Left lung (tissue), 10 donors: Measurements from ENCODE around the gene SLC4A5. TPM values are rescaled to one million over a fixed set of nuclear protein-coding genes. Genes with fewer than 3 reads are reported as not detected.

Experiments
- ATAC-seq: fragments of 200-7000 bp; cut with Tn5 transposase; one replicate; pipeline ENCODE4 v1.9.1; 2020; ENCODE audit warnings: moderate library complexity
- DNase-seq, 4 donors: peaks; one replicate each; pipeline ENCODE4 v3.0.0-alpha.2; 2013 to 2020
- H3K27ac ChIP-seq, 2 donors: fragments of 200-600 bp; sonication (generic) in 1 of 2; one replicate each; pipeline versions ENCODE4 v1.5.0 to v1.8.0; 2020 to 2021
- H3K27me3 ChIP-seq, 2 donors: fragments of 200-600 bp; sonication (generic) in 1 of 2; one replicate each; pipeline versions ENCODE4 v1.5.0 to v1.8.0; 2020 to 2021
- H3K36me3 ChIP-seq, 2 donors: fragments of 200-600 bp; sonication (generic) in 1 of 2; one replicate each; pipeline versions ENCODE4 v1.5.0 to v1.8.0; 2020 to 2021
- H3K4me1 ChIP-seq, 2 donors: fragments of 200-600 bp; one replicate each; pipeline ENCODE4 v1.8.0; 2021
- H3K4me3 ChIP-seq, 2 donors: fragments of 200-600 bp; sonication (generic) in 1 of 2; one replicate each; pipeline versions ENCODE4 v1.5.0 to v1.8.0; 2020 to 2021; ENCODE audit warnings: mild to moderate bottlenecking in 1 of 2
- H3K9me3 ChIP-seq, 2 donors: fragments of 200-600 bp; sonication (generic) in 1 of 2; one replicate each; pipeline versions ENCODE4 v1.5.0 to v1.8.0; 2020 to 2021
- intact Hi-C, 2 donors: fragments of 100-400 bp; cut with DNase I; formaldehyde crosslinking; loops; one replicate each; pipeline versions ENCODE4 v1.11.2 to v1.14.2; 2022
- polyA plus RNA-seq, 6 donors: library from polyadenylated mRNA; unstranded; fragments of 120-200 nt; gene quantifications; one replicate each; pipeline ENCODE4 v1.2.1, GENCODE V29; 2013; ENCODE audit not compliant: insufficient read length in 6 of 6
- total RNA-seq, 2 donors: library from RNA; stranded (reverse); fragmentation: NEBNext Ultra II Directional; extraction: Animal tissue kit (Norgen Biotek cat#: 25700); gene quantifications; one replicate each; pipeline ENCODE4 v1.2.1, GENCODE V29; 2021
- TF ChIP-seq, protein P1 (sequence below), 2 donors: fragments of 200-600 bp; sonication (generic) in 1 of 2; IDR thresholded peaks; one replicate each; pipeline versions ENCODE4 v1.5.0 to v1.8.0; 2021; ENCODE audit warnings: antibody characterized with exemption in 2 of 2
- donor health status: DM: no; HTN: yes; CAD: no.
- donor health status: DM: no; HTN: no; CAD: no.

The SLC4A5 gene
- total and polyA plus RNA-seq, 8 donors: 2.0 to 13.8 (median 8.0) TPM

DNA sequence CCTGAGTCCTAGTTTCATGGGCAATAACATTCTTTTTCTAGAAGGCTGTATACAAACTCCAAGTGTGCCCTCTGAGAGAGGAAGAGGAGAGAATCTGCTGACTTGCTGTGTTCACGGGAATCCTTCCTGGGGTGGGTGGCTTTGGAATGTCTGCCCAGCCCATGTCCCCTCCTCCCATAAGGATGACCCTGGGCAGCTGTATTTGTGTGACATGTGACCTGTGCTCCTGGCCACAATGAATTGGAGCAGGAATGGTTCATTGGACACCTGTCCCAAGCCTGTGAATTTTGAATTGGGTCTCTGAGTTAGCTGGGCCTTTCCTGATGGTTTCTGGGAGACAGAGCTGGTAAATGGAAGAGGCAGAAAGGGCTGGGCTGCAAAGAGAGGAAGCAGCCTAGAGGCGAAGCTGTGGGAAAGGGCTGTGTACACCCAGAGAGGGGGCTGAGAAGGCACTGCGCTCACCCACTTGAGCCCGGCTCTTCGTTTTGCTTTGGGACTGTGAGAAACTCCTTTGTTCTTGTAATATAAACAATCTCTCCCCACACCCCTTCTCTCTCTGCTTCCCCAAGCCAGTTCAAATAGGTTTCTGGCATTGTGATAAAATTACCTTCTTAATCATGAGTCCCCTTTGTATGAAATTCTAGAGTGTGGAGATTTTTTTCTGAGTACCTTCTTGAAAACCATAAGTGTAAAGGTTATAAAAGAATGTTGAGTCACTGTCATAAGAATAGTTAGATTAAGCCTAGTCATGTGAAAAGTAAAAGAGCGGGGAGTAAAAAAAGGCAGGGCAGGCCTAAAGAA is 49.8 kb downstream of the SLC4A5 start:
- Histone ChIP-seq H3K4me3 (no peak overlapping the region), H3K27ac (peak overlapping the region; percentile 61 to 72), H3K4me1 (peaks cover 0 to 3% of the 10 kb centered on the region in 2 donors), H3K9me3 (no peaks in the 10 kb centered on the region), H3K27me3 (no peaks in the 10 kb centered on the region), H3K36me3 (no peaks in the 10 kb centered on the region)
- DNase-seq (peak in 2 of 4 donors; percentile 46 to 53), ATAC-seq (peak; percentile 67)
- TF ChIP-seq, protein P1, sequence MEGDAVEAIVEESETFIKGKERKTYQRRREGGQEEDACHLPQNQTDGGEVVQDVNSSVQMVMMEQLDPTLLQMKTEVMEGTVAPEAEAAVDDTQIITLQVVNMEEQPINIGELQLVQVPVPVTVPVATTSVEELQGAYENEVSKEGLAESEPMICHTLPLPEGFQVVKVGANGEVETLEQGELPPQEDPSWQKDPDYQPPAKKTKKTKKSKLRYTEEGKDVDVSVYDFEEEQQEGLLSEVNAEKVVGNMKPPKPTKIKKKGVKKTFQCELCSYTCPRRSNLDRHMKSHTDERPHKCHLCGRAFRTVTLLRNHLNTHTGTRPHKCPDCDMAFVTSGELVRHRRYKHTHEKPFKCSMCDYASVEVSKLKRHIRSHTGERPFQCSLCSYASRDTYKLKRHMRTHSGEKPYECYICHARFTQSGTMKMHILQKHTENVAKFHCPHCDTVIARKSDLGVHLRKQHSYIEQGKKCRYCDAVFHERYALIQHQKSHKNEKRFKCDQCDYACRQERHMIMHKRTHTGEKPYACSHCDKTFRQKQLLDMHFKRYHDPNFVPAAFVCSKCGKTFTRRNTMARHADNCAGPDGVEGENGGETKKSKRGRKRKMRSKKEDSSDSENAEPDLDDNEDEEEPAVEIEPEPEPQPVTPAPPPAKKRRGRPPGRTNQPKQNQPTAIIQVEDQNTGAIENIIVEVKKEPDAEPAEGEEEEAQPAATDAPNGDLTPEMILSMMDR (IDR thresholded peaks at IDR 0.05): no peak
- intact Hi-C loops: no loop called here

DNA sequence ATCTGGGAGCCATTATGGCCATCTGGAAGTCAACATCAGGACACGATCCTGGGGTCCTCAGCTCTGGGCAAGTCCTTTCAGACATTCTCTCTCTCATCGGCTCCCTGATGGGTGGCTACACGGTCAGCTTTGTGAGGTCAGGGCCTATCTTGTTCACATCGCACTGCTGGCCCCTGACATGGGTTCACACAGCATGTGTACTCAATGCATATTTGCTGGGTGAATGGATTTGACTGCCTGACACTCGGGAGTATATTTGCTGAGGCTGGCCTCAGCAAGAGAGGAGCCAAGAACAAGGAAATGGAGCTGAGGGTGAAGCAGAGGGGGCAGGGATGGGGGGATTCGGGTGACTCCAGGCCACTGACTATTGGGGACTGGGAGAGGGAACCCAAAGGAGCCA is 50.5 kb downstream of the SLC4A5 start:
- Histone ChIP-seq H3K27ac (peak overlapping the region; percentile 61 to 72), H3K4me3 (no peak overlapping the region), H3K27me3 (no peaks in the 10 kb centered on the region), H3K9me3 (no peaks in the 10 kb centered on the region), H3K36me3 (no peaks in the 10 kb centered on the region), H3K4me1 (peaks cover 0 to 3% of the 10 kb centered on the region in 2 donors)
- intact Hi-C loops: no loop called here
- ATAC-seq: peak; percentile 51
- peak in 1 of 4 donors; percentile 12 for DNase-seq
- TF ChIP-seq, protein P1 (IDR thresholded peaks at IDR 0.05): no peak

DNA sequence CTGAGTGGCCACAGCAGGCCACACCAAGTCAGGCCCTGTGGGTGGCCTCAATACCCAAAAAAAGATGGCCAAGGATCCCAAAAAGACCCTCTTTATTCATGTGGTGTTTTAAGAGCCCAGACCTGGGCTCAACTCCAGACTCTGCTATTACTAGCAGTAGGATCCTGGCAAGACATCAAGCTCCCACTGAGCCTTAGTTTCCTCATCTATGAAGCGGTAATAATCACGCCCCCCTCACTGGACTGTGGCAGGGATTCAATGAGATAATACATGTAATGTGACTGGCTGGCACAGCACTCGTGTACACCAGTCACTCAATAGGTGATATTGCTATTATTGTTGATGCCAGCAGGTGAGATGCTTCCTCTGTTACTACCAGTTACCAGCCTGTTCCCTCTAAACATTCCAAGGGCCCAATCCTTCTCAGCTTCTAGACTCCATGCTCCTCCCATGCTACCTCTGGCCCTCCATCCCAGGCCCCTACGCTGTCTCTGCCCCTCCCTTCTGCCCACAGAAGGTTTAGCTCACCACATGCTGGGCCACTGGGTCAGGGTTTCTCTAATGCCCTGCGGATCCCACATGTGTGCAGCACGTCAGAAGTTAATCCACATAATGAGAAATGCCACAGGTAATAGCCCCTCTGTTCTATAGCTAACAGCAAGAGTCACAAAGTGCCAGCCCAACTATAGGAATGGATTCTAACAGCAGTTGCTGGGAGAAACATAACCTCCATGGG is 51.2 kb downstream of the SLC4A5 start:
- intact Hi-C loops: no loop called here
- Histone ChIP-seq H3K27ac (peak overlapping the region; percentile 61 to 72), H3K9me3 (no peaks in the 10 kb centered on the region), H3K4me1 (peaks cover 0 to 3% of the 10 kb centered on the region in 2 donors), H3K36me3 (no peaks in the 10 kb centered on the region), H3K27me3 (no peaks in the 10 kb centered on the region), H3K4me3 (no peak overlapping the region)
- ATAC-seq: no peak
- DNase-seq: peak in 1 of 4 donors; percentile 24
- TF ChIP-seq, protein P1 (IDR thresholded peaks at IDR 0.05): no peak

DNA sequence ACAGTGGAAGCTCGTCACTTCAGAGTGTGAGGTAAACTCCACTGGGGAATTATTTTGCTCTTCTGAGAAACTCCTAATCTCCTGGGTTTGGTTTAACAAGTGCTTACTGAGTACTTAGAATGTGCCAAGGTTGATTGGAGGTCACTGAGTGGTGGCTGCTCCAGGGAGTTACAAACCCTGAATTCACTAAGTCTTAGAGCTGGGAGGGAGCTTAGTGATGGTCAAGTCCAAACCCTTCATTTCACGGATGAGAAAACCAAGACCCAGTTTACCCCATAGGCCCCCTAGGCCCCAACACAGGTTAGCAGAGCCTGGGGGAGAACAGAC is 52.0 kb downstream of the SLC4A5 start:
- Histone ChIP-seq H3K36me3 (no peaks in the 10 kb centered on the region), H3K27ac (peak overlapping the region; percentile 61 to 66), H3K27me3 (no peaks in the 10 kb centered on the region), H3K4me1 (peaks cover 0 to 3% of the 10 kb centered on the region in 2 donors), H3K4me3 (no peak overlapping the region), H3K9me3 (no peaks in the 10 kb centered on the region)
- DNase-seq (no peak), ATAC-seq (peak; percentile 57)
- TF ChIP-seq, protein P1 (IDR thresholded peaks at IDR 0.05): no peak
- intact Hi-C loops: no loop called here
